Peyer's patch (tissue), 4 donors: Measurements from ENCODE around the gene RUVBL1.

Experiments
- CTCF ChIP-seq, 6 experiments: fragments of 450-650 bp in 4 of 6; fragments of 200-600 bp in 2 of 6; sonication (generic) in 1 of 6; IDR thresholded peaks; one replicate each; pipeline ENCODE4 v1.5.1; 2017 to 2019; ENCODE audit warnings: antibody characterized with exemption in 6 of 6, mild to moderate bottlenecking in 3 of 6, moderate library complexity in 1 of 6
- POLR2A ChIP-seq, 2 donors: fragments of 450-650 bp; IDR thresholded peaks; one replicate each; pipeline ENCODE4 v1.5.1; 2017; ENCODE audit warnings: antibody characterized with exemption in 2 of 2, mild to moderate bottlenecking in 2 of 2, moderate library complexity in 2 of 2

GRCh38 chr3:128128251-128128650 lies 4.6 kb upstream of the RUVBL1 start:
- TF ChIP-seq CTCF (IDR thresholded peaks at IDR 0.05): no peak
- TF ChIP-seq POLR2A (IDR thresholded peaks at IDR 0.05): no peak
